Activated effector memory CD4-positive, alpha-beta T cell treated with Interleukin-2 at 50 U/mL for 16 hours (primary cell): ENCODE results near the gene C2orf76.

Experiments used
- DNase-seq: peaks from one replicate; pipeline ENCODE4 v3.0.0-alpha.2; 2020

Gene C2orf76

GRCh38 chr2:119260646-119261492, 105.8 kb downstream of the C2orf76 start:
- DNase-seq, result no peak

- DNase-seq, result no peak
Measured at GRCh38 chr2:119259296-119259860, 107.3 kb downstream of the C2orf76 start.

GRCh38 chr2:119257198-119257597, 109.4 kb downstream of the C2orf76 start:
- DNase-seq, result no peak

GRCh38 chr2:119256582-119256921, 110.1 kb downstream of the C2orf76 start:
- no peak for DNase-seq

GRCh38 chr2:119255760-119256581, 110.7 kb downstream of the C2orf76 start:
- no peak for DNase-seq

- no peak for DNase-seq
Measured at GRCh38 chr2:119254601-119255080, 112.0 kb downstream of the C2orf76 start.

- DNase-seq, result no peak
Measured at GRCh38 chr2:119253760-119254600, 112.7 kb downstream of the C2orf76 start.

GRCh38 chr2:119253114-119253702, 113.4 kb downstream of the C2orf76 start:
- no peak for DNase-seq
